Mammary epithelial cell (primary cell): ENCODE data around the gene SPAG6.

ENCODE experiments used
- CTCF ChIP-seq, 2 donors: IDR thresholded peaks in 1 of 2; conservative IDR thresholded peaks in 1 of 2; 2 replicates each; pipeline ENCODE4 v1.5.1; 2011 to 2012; ENCODE audit warnings: inconsistent platforms in 2 of 2, low read length in 2 of 2, mild to moderate bottlenecking in 2 of 2, control low read depth in 1 of 2, low read depth in 1 of 2; ENCODE audit not compliant: insufficient read depth in 1 of 2; ENCODE audit errors: extremely low read depth in 1 of 2
- EZH2 ChIP-seq: IDR thresholded peaks from 2 replicates; pipeline ENCODE4 v1.6.1; 2012; ENCODE audit warnings: low read length, inconsistent platforms, borderline replicate concordance

- TF ChIP-seq CTCF (conservative IDR thresholded peaks at IDR 0.05 in 1 of 2, IDR thresholded peaks at IDR 0.05 in 1 of 2; ENCODE audit: extremely low read depth in 1 of 2, insufficient read depth in 1 of 2, low read depth in 1 of 2, low read length in 2 of 2) (no peak), EZH2 (no peak)
These were observed 34.4 kb upstream of the SPAG6 start for GRCh38 chr10:22310928-22311327.
